ENCODE measurements around the gene AARSD1.
"Not testable (repeated sequence)": the region's sequence is repeated elsewhere in the genome, so short reads cannot be mapped to it uniquely, and the experiment has no call there.

Gene AARSD1

GRCh38 chr17:42920106-42920900 lies 44.0 kb downstream of the AARSD1 start:
- DNase-seq, result no peak

GRCh38 chr17:42919522-42920077 lies 44.7 kb downstream of the AARSD1 start:
- DNase-seq, result peak; percentile 16

- peak; percentile 93 for DNase-seq
Measured at GRCh38 chr17:42918902-42919521, 45.2 kb downstream of the AARSD1 start.

GRCh38 chr17:42917236-42917603 lies 47.0 kb downstream of the AARSD1 start:
- DNase-seq, result no peak

- not testable (repeated sequence) for DNase-seq
Measured at GRCh38 chr17:42916388-42917235, 47.6 kb downstream of the AARSD1 start.

GRCh38 chr17:42915288-42915687 lies 49.0 kb downstream of the AARSD1 start:
- not testable (repeated sequence) for DNase-seq

- DNase-seq, result no peak
Measured at GRCh38 chr17:42913981-42914617, 50.2 kb downstream of the AARSD1 start.

- DNase-seq, result no peak
Measured at GRCh38 chr17:42913522-42913921, 50.7 kb downstream of the AARSD1 start.

GRCh38 chr17:42908872-42909700 lies 55.2 kb downstream of the AARSD1 start:
- no peak for DNase-seq

GRCh38 chr17:42906772-42907446 lies 57.3 kb downstream of the AARSD1 start:
- no peak for DNase-seq

GRCh38 chr17:42904110-42904469 lies 60.2 kb downstream of the AARSD1 start:
- DNase-seq, result no peak

- DNase-seq, result no peak
Measured at GRCh38 chr17:42901535-42902229, 62.6 kb downstream of the AARSD1 start.
